Liver (tissue), 9 donors: ENCODE results near the gene SLC30A5. TPM values are rescaled to one million over a fixed set of nuclear protein-coding genes. Genes with fewer than 3 reads are reported as not detected.
A peak's percentile ranks its signal among the peaks of the same experiment; 100 is the strongest.

Experiments used
- DNase-seq: peaks from one replicate; pipeline ENCODE4 v3.0.0-alpha.2; 2017; ENCODE audit warnings: low spot score
- H3K27ac ChIP-seq, 2 donors: one replicate each; pipeline ENCODE4 v1.7.0; 2013; ENCODE audit warnings: inconsistent platforms in 2 of 2, low read length in 2 of 2, control low read depth in 1 of 2, low read depth in 1 of 2, mild to moderate bottlenecking in 1 of 2
- H3K27me3 ChIP-seq, 4 donors: one replicate each; pipeline versions ENCODE4 v1.6.1 to v1.7.0; 2013; ENCODE audit warnings: low read length in 3 of 4, inconsistent platforms in 1 of 4, mild to moderate bottlenecking in 1 of 4, moderate library complexity in 1 of 4; ENCODE audit not compliant: control insufficient read depth in 4 of 4, insufficient read depth in 4 of 4
- H3K36me3 ChIP-seq, 4 donors: one replicate each; pipeline versions ENCODE4 v1.6.1 to v1.7.0; 2013; ENCODE audit warnings: low read length in 3 of 4, mild to moderate bottlenecking in 3 of 4, low read depth in 1 of 4, moderate library complexity in 1 of 4; ENCODE audit not compliant: control insufficient read depth in 4 of 4, insufficient read depth in 3 of 4
- H3K4me1 ChIP-seq, 4 donors: one replicate each; pipeline versions ENCODE4 v1.6.1 to v1.7.0; 2013; ENCODE audit warnings: low read length in 3 of 4, mild to moderate bottlenecking in 3 of 4, moderate library complexity in 1 of 4; ENCODE audit not compliant: control insufficient read depth in 4 of 4, insufficient read depth in 4 of 4
- H3K4me3 ChIP-seq, 3 donors: one replicate each; pipeline versions ENCODE4 v1.6.1 to v1.7.0; 2013; ENCODE audit warnings: low read length in 3 of 3, control low read depth in 1 of 3, low read depth in 1 of 3, mild to moderate bottlenecking in 1 of 3
- H3K9ac ChIP-seq, 2 donors: one replicate each; pipeline ENCODE4 v1.7.0; 2013; ENCODE audit warnings: low read length in 2 of 2, mild to moderate bottlenecking in 2 of 2, moderate library complexity in 2 of 2, control low read depth in 1 of 2, low read depth in 1 of 2
- H3K9me3 ChIP-seq, 4 donors: one replicate each; pipeline versions ENCODE4 v1.6.1 to v1.7.0; 2013; ENCODE audit warnings: low read length in 3 of 4; ENCODE audit not compliant: control insufficient read depth in 4 of 4
- ATF3 ChIP-seq: IDR thresholded peaks from 2 replicates; pipeline ENCODE4 v1.6.1; 2016; ENCODE audit warnings: antibody characterized with exemption
- EGR1 ChIP-seq, 2 donors: IDR thresholded peaks; 2 replicates each; pipeline ENCODE4 v1.6.1; 2016 to 2018; ENCODE audit warnings: antibody characterized with exemption in 2 of 2, low read depth in 2 of 2
- FOXA1 ChIP-seq: IDR thresholded peaks from 2 replicates; pipeline ENCODE4 v1.6.1; 2016; ENCODE audit warnings: antibody characterized with exemption
- FOXA2 ChIP-seq: IDR thresholded peaks from 2 replicates; pipeline ENCODE4 v1.6.1; 2016; ENCODE audit warnings: antibody characterized with exemption
- GABPA ChIP-seq, 2 donors: IDR thresholded peaks in 1 of 2; conservative IDR thresholded peaks in 1 of 2; 2 replicates each; pipeline ENCODE4 v1.6.1; 2016; ENCODE audit warnings: antibody characterized with exemption in 2 of 2, mild to moderate bottlenecking in 1 of 2, moderate library complexity in 1 of 2
- HNF4A ChIP-seq, 2 donors: conservative IDR thresholded peaks; 2 replicates each; pipeline ENCODE4 v1.6.1; 2016; ENCODE audit warnings: antibody characterized with exemption in 2 of 2, mild to moderate bottlenecking in 2 of 2
- HNF4G ChIP-seq: IDR thresholded peaks from 2 replicates; pipeline ENCODE4 v1.6.1; 2016; ENCODE audit warnings: antibody characterized with exemption
- JUND ChIP-seq, 2 donors: IDR thresholded peaks; 2 replicates each; pipeline ENCODE4 v1.6.1; 2016; ENCODE audit warnings: antibody characterized with exemption in 2 of 2
- NR2F2 ChIP-seq: IDR thresholded peaks from 2 replicates; pipeline ENCODE4 v1.6.1; 2016; ENCODE audit warnings: antibody characterized with exemption
- RAD21 ChIP-seq, 2 donors: IDR thresholded peaks; 2 replicates each; pipeline ENCODE4 v1.6.1; 2016; ENCODE audit warnings: antibody characterized with exemption in 2 of 2, mild to moderate bottlenecking in 2 of 2
- RXRA ChIP-seq, 2 donors: IDR thresholded peaks; 2 replicates each; pipeline ENCODE4 v1.6.1; 2017 to 2018; ENCODE audit warnings: antibody characterized with exemption in 2 of 2, mild to moderate bottlenecking in 1 of 2
- SP1 ChIP-seq: IDR thresholded peaks from 2 replicates; pipeline ENCODE4 v1.6.1; 2018; ENCODE audit warnings: antibody characterized with exemption, mild to moderate bottlenecking
- TAF1 ChIP-seq: conservative IDR thresholded peaks from 2 replicates; pipeline ENCODE4 v1.6.1; 2016; ENCODE audit warnings: antibody characterized with exemption, mild to moderate bottlenecking
- YY1 ChIP-seq: IDR thresholded peaks from 2 replicates; pipeline ENCODE4 v1.6.1; 2016; ENCODE audit warnings: antibody characterized with exemption, mild to moderate bottlenecking
- ZBTB33 ChIP-seq: IDR thresholded peaks from 2 replicates; pipeline ENCODE4 v1.6.1; 2016; ENCODE audit warnings: antibody characterized with exemption
- WGBS: extraction: QIAGEN DNeasy Blood & Tissue Kit; methylation state at CpG from one replicate; pipeline ENCODE4 v1.1.7; 2013; 5-methylcytosine and 5-hydroxymethylcytosine counted together
- polyA plus RNA-seq, 2 donors: library from polyadenylated mRNA; stranded (reverse) in 1 of 2; unstranded in 1 of 2; fragments of 200-250 nt in 1 of 2; fragments of >200 nt in 1 of 2; fragmentation: Nextera tagmentation in 1 of 2; extraction: Ambion mirVana in 1 of 2; gene quantifications; one replicate each; pipeline versions ENCODE4 v1.2.1 to v1.2.3, GENCODE V29; 2013 to 2015
- total RNA-seq, 2 donors: library from RNA; depleted of rRNA; stranded (reverse); fragments of >200 nt; gene quantifications; one replicate each; pipeline ENCODE4 v1.2.3, GENCODE V29; 2014
- TF ChIP-seq, protein P1 (sequence below): IDR thresholded peaks from 2 replicates; pipeline ENCODE4 v1.6.1; 2016; ENCODE audit warnings: antibody characterized with exemption, mild to moderate bottlenecking
- TF ChIP-seq, protein P2 (sequence below): fragments of 150-350 bp; IDR thresholded peaks from 2 replicates; pipeline ENCODE4 v1.5.1; 2017; ENCODE audit warnings: improper control_type of control experiment, low read depth, low read length; ENCODE audit not compliant: missing input control
- TF ChIP-seq, protein P3 (sequence below): IDR thresholded peaks from 2 replicates; pipeline ENCODE4 v1.6.1; 2016; ENCODE audit warnings: antibody characterized with exemption
- donor health status: healthy.
- donor health status: healthy.
- donor health status: healthy.
- donor health status: healthy.
- donor health status: healthy.

The SLC30A5 gene
- total and polyA plus RNA-seq, 4 donors, result 15.5 to 37.8 (median 26.2) TPM

DNA sequence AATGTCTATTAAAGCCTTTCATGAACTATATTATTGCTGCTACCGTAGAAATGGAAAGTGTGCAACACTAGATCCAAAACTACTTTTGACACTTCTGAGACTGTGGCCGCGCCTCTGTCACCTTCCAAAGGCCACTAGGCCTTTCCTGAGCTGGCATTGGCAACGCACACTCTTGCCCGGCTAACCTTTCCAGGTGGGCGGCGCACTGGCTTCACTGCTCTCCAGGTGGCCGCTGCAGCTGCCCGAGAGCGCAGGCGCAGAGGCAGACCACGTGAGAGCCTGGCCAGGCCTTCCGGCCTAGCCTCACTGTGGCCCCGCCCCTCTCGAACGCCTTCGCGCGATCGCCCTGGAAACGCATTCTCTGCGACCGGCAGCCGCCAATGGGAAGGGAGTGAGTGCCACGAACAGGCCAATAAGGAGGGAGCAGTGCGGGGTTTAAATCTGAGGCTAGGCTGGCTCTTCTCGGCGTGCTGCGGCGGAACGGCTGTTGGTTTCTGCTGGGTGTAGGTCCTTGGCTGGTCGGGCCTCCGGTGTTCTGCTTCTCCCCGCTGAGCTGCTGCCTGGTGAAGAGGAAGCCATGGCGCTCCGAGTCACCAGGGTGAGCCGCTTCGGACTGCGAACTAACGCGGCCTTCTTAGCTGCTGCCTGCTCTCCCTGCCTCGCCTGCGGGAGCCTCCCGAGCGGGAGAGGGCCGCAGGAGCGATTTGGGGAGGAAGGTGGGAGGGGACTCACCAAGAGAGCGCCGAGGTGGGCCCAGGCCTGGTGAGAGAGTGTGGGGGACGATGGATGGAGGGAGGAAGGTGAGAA, 73.1 kb downstream of the SLC30A5 start, which contains the start of gene CCNB1:
Gene CCNB1, plus strand, starts transcription at position 465 of the 807 bp plus-strand sequence. Its CDS starts 113 bp downstream, at position 578.
- TF ChIP-seq GABPA (IDR thresholded peaks at IDR 0.05 in 1 of 2, conservative IDR thresholded peaks at IDR 0.05 in 1 of 2) (peak in 1 of 2 donors; percentile 81), NR2F2 (no peak), RXRA (IDR thresholded peaks at IDR 0.05) (peak; percentile 43 to 51), YY1 (peak; percentile 69), FOXA1 (no peak), FOXA2 (no peak), HNF4A (conservative IDR thresholded peaks at IDR 0.05) (peak; percentile 43 to 67), TAF1 (no peak), HNF4G (no peak), SP1 (peak; percentile 77), EGR1 (IDR thresholded peaks at IDR 0.05; ENCODE audit: low read depth in 2 of 2) (peak in 1 of 2 donors; percentile 69), JUND (IDR thresholded peaks at IDR 0.05) (no peak), ATF3 (no peak), ZBTB33 (peak; percentile 31), RAD21 (IDR thresholded peaks at IDR 0.05) (peak; percentile 46 to 59)
- TF ChIP-seq, protein P1, sequence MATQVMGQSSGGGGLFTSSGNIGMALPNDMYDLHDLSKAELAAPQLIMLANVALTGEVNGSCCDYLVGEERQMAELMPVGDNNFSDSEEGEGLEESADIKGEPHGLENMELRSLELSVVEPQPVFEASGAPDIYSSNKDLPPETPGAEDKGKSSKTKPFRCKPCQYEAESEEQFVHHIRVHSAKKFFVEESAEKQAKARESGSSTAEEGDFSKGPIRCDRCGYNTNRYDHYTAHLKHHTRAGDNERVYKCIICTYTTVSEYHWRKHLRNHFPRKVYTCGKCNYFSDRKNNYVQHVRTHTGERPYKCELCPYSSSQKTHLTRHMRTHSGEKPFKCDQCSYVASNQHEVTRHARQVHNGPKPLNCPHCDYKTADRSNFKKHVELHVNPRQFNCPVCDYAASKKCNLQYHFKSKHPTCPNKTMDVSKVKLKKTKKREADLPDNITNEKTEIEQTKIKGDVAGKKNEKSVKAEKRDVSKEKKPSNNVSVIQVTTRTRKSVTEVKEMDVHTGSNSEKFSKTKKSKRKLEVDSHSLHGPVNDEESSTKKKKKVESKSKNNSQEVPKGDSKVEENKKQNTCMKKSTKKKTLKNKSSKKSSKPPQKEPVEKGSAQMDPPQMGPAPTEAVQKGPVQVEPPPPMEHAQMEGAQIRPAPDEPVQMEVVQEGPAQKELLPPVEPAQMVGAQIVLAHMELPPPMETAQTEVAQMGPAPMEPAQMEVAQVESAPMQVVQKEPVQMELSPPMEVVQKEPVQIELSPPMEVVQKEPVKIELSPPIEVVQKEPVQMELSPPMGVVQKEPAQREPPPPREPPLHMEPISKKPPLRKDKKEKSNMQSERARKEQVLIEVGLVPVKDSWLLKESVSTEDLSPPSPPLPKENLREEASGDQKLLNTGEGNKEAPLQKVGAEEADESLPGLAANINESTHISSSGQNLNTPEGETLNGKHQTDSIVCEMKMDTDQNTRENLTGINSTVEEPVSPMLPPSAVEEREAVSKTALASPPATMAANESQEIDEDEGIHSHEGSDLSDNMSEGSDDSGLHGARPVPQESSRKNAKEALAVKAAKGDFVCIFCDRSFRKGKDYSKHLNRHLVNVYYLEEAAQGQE, result no peak
- TF ChIP-seq, protein P2, sequence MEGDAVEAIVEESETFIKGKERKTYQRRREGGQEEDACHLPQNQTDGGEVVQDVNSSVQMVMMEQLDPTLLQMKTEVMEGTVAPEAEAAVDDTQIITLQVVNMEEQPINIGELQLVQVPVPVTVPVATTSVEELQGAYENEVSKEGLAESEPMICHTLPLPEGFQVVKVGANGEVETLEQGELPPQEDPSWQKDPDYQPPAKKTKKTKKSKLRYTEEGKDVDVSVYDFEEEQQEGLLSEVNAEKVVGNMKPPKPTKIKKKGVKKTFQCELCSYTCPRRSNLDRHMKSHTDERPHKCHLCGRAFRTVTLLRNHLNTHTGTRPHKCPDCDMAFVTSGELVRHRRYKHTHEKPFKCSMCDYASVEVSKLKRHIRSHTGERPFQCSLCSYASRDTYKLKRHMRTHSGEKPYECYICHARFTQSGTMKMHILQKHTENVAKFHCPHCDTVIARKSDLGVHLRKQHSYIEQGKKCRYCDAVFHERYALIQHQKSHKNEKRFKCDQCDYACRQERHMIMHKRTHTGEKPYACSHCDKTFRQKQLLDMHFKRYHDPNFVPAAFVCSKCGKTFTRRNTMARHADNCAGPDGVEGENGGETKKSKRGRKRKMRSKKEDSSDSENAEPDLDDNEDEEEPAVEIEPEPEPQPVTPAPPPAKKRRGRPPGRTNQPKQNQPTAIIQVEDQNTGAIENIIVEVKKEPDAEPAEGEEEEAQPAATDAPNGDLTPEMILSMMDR, result no peak
- TF ChIP-seq, protein P3, sequence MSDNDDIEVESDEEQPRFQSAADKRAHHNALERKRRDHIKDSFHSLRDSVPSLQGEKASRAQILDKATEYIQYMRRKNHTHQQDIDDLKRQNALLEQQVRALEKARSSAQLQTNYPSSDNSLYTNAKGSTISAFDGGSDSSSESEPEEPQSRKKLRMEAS, result peak; percentile 91
- Histone ChIP-seq H3K36me3 (no peaks in the 10 kb centered on the region), H3K9ac (peak within 1 kb of the TSS; percentile 40 to 44), H3K4me3 (peak within 1 kb of the TSS; percentile 58 to 86 (median 60)), H3K27ac (peak within 1 kb of the TSS in 1 of 2 donors; percentile 53), H3K4me1 (peaks cover 4 to 13% (median 10%) of the 10 kb centered on the region in 4 donors), H3K9me3 (no peaks in the 10 kb centered on the region), H3K27me3 (no peaks in the 10 kb centered on the region)
- WGBS, result 2% methylated on average over 50 of the region's 50 CpGs
- DNase-seq, result peak; percentile 97
